Karpas-422 (cell line): ENCODE measurements around the gene SDR42E2. TPM values are rescaled to one million over a fixed set of nuclear protein-coding genes. Genes with fewer than 3 reads are reported as not detected.
A peak's percentile ranks its signal among the peaks of the same experiment; 100 is the strongest.
"Not testable (repeated sequence)": the region's sequence is repeated elsewhere in the genome, so short reads cannot be mapped to it uniquely, and the experiment has no call there.

Experiments used
- DNase-seq: peaks from one replicate; pipeline ENCODE4 v3.0.0-alpha.2; 2015
- H2AFZ ChIP-seq: fragments of 200-600 bp; sonication (generic); 2 replicates; pipeline ENCODE4 v1.6.1; 2014; ENCODE audit warnings: antibody characterized with exemption, low read length, mixed read lengths
- H3K27ac ChIP-seq: fragments of 200-600 bp; sonication (generic); 2 replicates; pipeline ENCODE4 v1.5.1; 2014; ENCODE audit warnings: mild to moderate bottlenecking, low read length, moderate library complexity
- H3K27me3 ChIP-seq: fragments of 200-600 bp; sonication (generic); 2 replicates; pipeline ENCODE4 v1.6.1; 2014; ENCODE audit warnings: low read length, mixed read lengths
- H3K36me3 ChIP-seq: fragments of 200-600 bp; sonication (generic); 2 replicates; pipeline ENCODE4 v1.6.1; 2014; ENCODE audit warnings: low read length, mixed read lengths; ENCODE audit not compliant: insufficient read depth
- H3K4me1 ChIP-seq: fragments of 200-600 bp; sonication (generic); 2 replicates; pipeline ENCODE4 v1.6.1; 2014; ENCODE audit warnings: mild to moderate bottlenecking, low read length, mixed read lengths
- H3K4me2 ChIP-seq: fragments of 200-600 bp; sonication (generic); 2 replicates; pipeline ENCODE4 v1.6.1; 2014; ENCODE audit warnings: low read length, low read depth, mild to moderate bottlenecking; ENCODE audit not compliant: poor library complexity, severe bottlenecking
- H3K4me3 ChIP-seq: fragments of 200-600 bp; sonication (generic); 2 replicates; pipeline ENCODE4 v1.5.1; 2014; ENCODE audit warnings: mild to moderate bottlenecking, antibody characterized with exemption, low read length, mixed read lengths
- H3K79me2 ChIP-seq: fragments of 200-600 bp; sonication (generic); 2 replicates; pipeline ENCODE4 v1.6.1; 2014; ENCODE audit warnings: mild to moderate bottlenecking, low read length, mixed read lengths
- H3K9ac ChIP-seq: fragments of 200-600 bp; sonication (generic); 2 replicates; pipeline ENCODE4 v1.6.0; 2014; ENCODE audit warnings: low read length
- H3K9me2 ChIP-seq: fragments of 200-600 bp; sonication (generic), shearing (Covaris generic); replicated peaks from 2 replicates; pipeline ENCODE4 v1.6.0; 2014; ENCODE audit warnings: mild to moderate bottlenecking, low read length, moderate library complexity; ENCODE audit not compliant: insufficient read depth
- H3K9me3 ChIP-seq: fragments of 300-700, 200-600 bp; sonication (generic); 2 replicates; pipeline ENCODE4 v1.6.1; 2014; ENCODE audit warnings: low read length, mixed read lengths
- H4K20me1 ChIP-seq: fragments of 200-600 bp; sonication (generic); 2 replicates; pipeline ENCODE4 v1.6.1; 2014; ENCODE audit warnings: mild to moderate bottlenecking, antibody characterized with exemption, low read length, low read depth; ENCODE audit not compliant: insufficient read depth
- total RNA-seq: library from RNA; depleted of rRNA; stranded (reverse); fragments of >200 nt; shearing (Covaris generic); gene quantifications from 2 replicates; pipeline ENCODE4 v1.2.3, GENCODE V29; 2014; ENCODE audit warnings: low replicate concordance

Gene SDR42E2
- total RNA-seq, 1 experiment from 2014 or later, result not detected

GRCh38 chr16:22196559-22197168 is 34.4 kb downstream of the SDR42E2 start:
- H3K27ac ChIP-seq, H3K36me3 ChIP-seq, H2AFZ ChIP-seq, H3K79me2 ChIP-seq, H3K27me3 ChIP-seq, H3K9me3 ChIP-seq, H3K9me2 ChIP-seq, H4K20me1 ChIP-seq, DNase-seq: not testable (repeated sequence)
- Histone ChIP-seq H3K4me1 (peaks cover 40% of the 10 kb centered on the region), H3K9ac (peak overlapping the region; percentile 72), H3K4me2 (peak overlapping the region; percentile 96), H3K4me3 (peak overlapping the region; percentile 82)

GRCh38 chr16:22198547-22199293 is 36.4 kb downstream of the SDR42E2 start:
- H3K4me2 ChIP-seq, result peak overlapping the region; percentile 65
- no peaks in the 10 kb centered on the region for H3K9me2 ChIP-seq
- H4K20me1 ChIP-seq, result no peaks in the 10 kb centered on the region
- H3K27me3 ChIP-seq, result no peaks in the 10 kb centered on the region
- H3K9me3 ChIP-seq, result no peaks in the 10 kb centered on the region
- peak overlapping the region; percentile 12 for H3K27ac ChIP-seq
- peak; percentile 69 for DNase-seq
- no peaks in the 10 kb centered on the region for H3K36me3 ChIP-seq
- peak overlapping the region; percentile 13 for H3K9ac ChIP-seq
- H3K79me2 ChIP-seq, result no peaks in the 10 kb centered on the region
- H2AFZ ChIP-seq, result no peak overlapping the region
- H3K4me3 ChIP-seq, result peak overlapping the region; percentile 3; the same call in 1 of the 2 replicates
- peaks cover 29% of the 10 kb centered on the region for H3K4me1 ChIP-seq

GRCh38 chr16:22202261-22202637 is 39.9 kb downstream of the SDR42E2 start:
- Histone ChIP-seq H3K27ac (no peak overlapping the region), H3K79me2 (peaks cover 10% of the 10 kb centered on the region), H3K4me3 (no peak overlapping the region), H3K9me2 (no peaks in the 10 kb centered on the region), H3K4me2 (no peak overlapping the region), H3K9me3 (no peaks in the 10 kb centered on the region), H3K27me3 (no peaks in the 10 kb centered on the region), H3K9ac (no peak overlapping the region), H2AFZ (no peak overlapping the region), H3K36me3 (no peaks in the 10 kb centered on the region), H3K4me1 (peaks cover 31% of the 10 kb centered on the region), H4K20me1 (peaks cover under 1% of the 10 kb centered on the region; the same call in 1 of the 2 replicates)
- DNase-seq, result no peak

GRCh38 chr16:22203091-22203490 is 40.8 kb downstream of the SDR42E2 start:
- Histone ChIP-seq H2AFZ (no peak overlapping the region), H3K9ac (no peak overlapping the region), H3K9me2 (no peaks in the 10 kb centered on the region), H3K9me3 (no peaks in the 10 kb centered on the region), H3K27ac (no peak overlapping the region), H3K4me2 (no peak overlapping the region), H4K20me1 (peaks cover 5% of the 10 kb centered on the region; the same call in 1 of the 2 replicates), H3K27me3 (no peaks in the 10 kb centered on the region), H3K79me2 (peaks cover 18% of the 10 kb centered on the region), H3K4me3 (no peak overlapping the region), H3K4me1 (peaks cover 39% of the 10 kb centered on the region), H3K36me3 (no peaks in the 10 kb centered on the region)
- DNase-seq, result no peak

- Histone ChIP-seq H3K4me1 (peaks cover 38% of the 10 kb centered on the region), H3K9me3 (no peaks in the 10 kb centered on the region), H3K79me2 (peaks cover 29% of the 10 kb centered on the region), H3K27ac (no peak overlapping the region), H2AFZ (no peak overlapping the region), H3K36me3 (no peaks in the 10 kb centered on the region), H4K20me1 (peaks cover 5% of the 10 kb centered on the region; the same call in 1 of the 2 replicates), H3K9ac (no peak overlapping the region), H3K4me3 (no peak overlapping the region), H3K9me2 (no peaks in the 10 kb centered on the region), H3K4me2 (no peak overlapping the region), H3K27me3 (no peaks in the 10 kb centered on the region)
- no peak for DNase-seq
These were observed 41.9 kb downstream of the SDR42E2 start for GRCh38 chr16:22204091-22204655.

- peak overlapping the region; percentile 57 for H3K9ac ChIP-seq
These were observed 43.3 kb downstream of the SDR42E2 start for GRCh38 chr16:22205577-22206012.

GRCh38 chr16:22206013-22206841 is 43.9 kb downstream of the SDR42E2 start, which contains the start of gene EEF2K:
TSS of gene EEF2K (plus strand) at chr16:22206278. CDS start at chr16:22225730, 19,452 bp downstream.
- H3K4me3 ChIP-seq, result peak within 1 kb of the TSS; percentile 80
- H3K4me1 ChIP-seq, result peaks cover 43% of the 10 kb centered on the region
- peak within 1 kb of the TSS; percentile 81 for H3K27ac ChIP-seq

More at GRCh38 chr16:22205577-22206012, 43.3 kb downstream of the SDR42E2 start:
- H3K4me1 ChIP-seq, result peaks cover 41% of the 10 kb centered on the region
- no peaks in the 10 kb centered on the region for H3K27me3 ChIP-seq
- H4K20me1 ChIP-seq, result peaks cover 5% of the 10 kb centered on the region; the same call in 1 of the 2 replicates
- H3K79me2 ChIP-seq, result peaks cover 43% of the 10 kb centered on the region
- no peak for DNase-seq
- no peaks in the 10 kb centered on the region for H3K9me2 ChIP-seq
- peak overlapping the region; percentile 80 for H3K4me3 ChIP-seq
- no peak overlapping the region for H3K27ac ChIP-seq
- peaks cover under 1% of the 10 kb centered on the region; the same call in 1 of the 2 replicates for H3K9me3 ChIP-seq
- peak overlapping the region; percentile 83 for H3K4me2 ChIP-seq
- peaks cover under 1% of the 10 kb centered on the region; the same call in 1 of the 2 replicates for H3K36me3 ChIP-seq
- H2AFZ ChIP-seq, result peak overlapping the region; percentile 89

More at GRCh38 chr16:22206013-22206841, 43.9 kb downstream of the SDR42E2 start, which contains the start of gene EEF2K:
- Histone ChIP-seq H3K9me2 (no peaks in the 10 kb centered on the region), H3K9me3 (peaks cover 5% of the 10 kb centered on the region; the same call in 1 of the 2 replicates), H3K9ac (peak within 1 kb of the TSS; percentile 85), H3K79me2 (peaks cover 50% of the 10 kb centered on the region), H2AFZ (peak within 1 kb of the TSS; percentile 89), H3K4me2 (peak within 1 kb of the TSS; percentile 83), H4K20me1 (peaks cover 5% of the 10 kb centered on the region; the same call in 1 of the 2 replicates), H3K36me3 (peaks cover 7% of the 10 kb centered on the region), H3K27me3 (no peaks in the 10 kb centered on the region)
- DNase-seq, result peak; percentile 95
